IMR-90 (cell line): Measurements from ENCODE around the gene GNAO1. TPM values are rescaled to one million over a fixed set of nuclear protein-coding genes. Genes with fewer than 3 reads are reported as not detected.

Experiments
- ATAC-seq: fragments of 200-7000 bp; cut with Tn5 transposase; 2 replicates; pipeline ENCODE4 v1.9.1; 2020; ENCODE audit warnings: low read depth, mild to moderate bottlenecking, moderate library complexity
- BruUV-seq: library from RNA; stranded (reverse); fragments of 400-500 nt; replicated peaks from 2 replicates; lab custom pipeline; 2021; lab: Mats Ljungman, UMichigan
- CTCF ChIA-PET: fragments of 300-600 bp; formaldehyde crosslinking; extraction: SDS; loops from one replicate; lab custom pipeline; 2021; ENCODE audit warnings: antibody characterized with exemption; lab: Yijun Ruan, JAX
- POLR2A ChIA-PET: fragments of 300-600 bp; sonication (Branson Sonifier 250); formaldehyde crosslinking; loops from one replicate; lab custom pipeline; 2022; ENCODE audit warnings: antibody characterized with exemption; ENCODE audit not compliant: unreplicated experiment; lab: Charles Lee
- DNase-seq: peaks from one replicate; pipeline ENCODE4 v3.0.0; 2013
- H2AFZ ChIP-seq: replicated peaks from 2 replicates; pipeline ENCODE3; 2013; ENCODE audit warnings: low read length, mild to moderate bottlenecking; ENCODE audit not compliant: poor library complexity
- H2AK5ac ChIP-seq: 2 replicates; pipeline ENCODE4 v1.6.1; 2013; ENCODE audit warnings: low read depth, low read length, inconsistent platforms
- H2AK9ac ChIP-seq: replicated peaks from 2 replicates; pipeline ENCODE3; 2013; ENCODE audit warnings: mild to moderate bottlenecking, low read depth, low read length, moderate library complexity; ENCODE audit not compliant: poor library complexity
- H2BK120ac ChIP-seq: 2 replicates; pipeline ENCODE4 v1.6.1; 2013; ENCODE audit warnings: low read depth, low read length, inconsistent platforms
- H2BK15ac ChIP-seq: 3 replicates; pipeline ENCODE4 v1.6.1; 2013; ENCODE audit warnings: low read depth, low read length, inconsistent platforms
- H2BK20ac ChIP-seq: 2 replicates; pipeline ENCODE4 v1.6.1; 2013; ENCODE audit warnings: low read depth, mild to moderate bottlenecking, inconsistent platforms, low read length, moderate library complexity
- H2BK5ac ChIP-seq: 2 replicates; pipeline ENCODE4 v1.6.1; 2013; ENCODE audit warnings: mild to moderate bottlenecking, low read depth, low read length, inconsistent platforms; ENCODE audit not compliant: poor library complexity, severe bottlenecking
- H3K14ac ChIP-seq: replicated peaks from 2 replicates; pipeline ENCODE4 v1.6.1; 2013; ENCODE audit warnings: low read depth, low read length, inconsistent platforms
- H3K18ac ChIP-seq: 2 replicates; pipeline ENCODE4 v1.6.1; 2013; ENCODE audit warnings: low read depth, low read length, control low read depth
- H3K23ac ChIP-seq: 2 replicates; pipeline ENCODE4 v1.6.1; 2013; ENCODE audit warnings: low read depth, low read length, inconsistent platforms
- H3K27ac ChIP-seq: 2 replicates; pipeline ENCODE4 v1.5.1; 2013; ENCODE audit warnings: mild to moderate bottlenecking, control low read depth, low read length; ENCODE audit not compliant: insufficient read depth
- H3K27me3 ChIP-seq: 2 replicates; pipeline ENCODE4 v1.6.1; 2013; ENCODE audit warnings: low read length; ENCODE audit not compliant: control insufficient read depth, insufficient read depth
- H3K36me3 ChIP-seq: 2 replicates; pipeline ENCODE4 v1.6.1; 2013; ENCODE audit warnings: low read length, mixed read lengths; ENCODE audit not compliant: control insufficient read depth, insufficient read depth
- H3K4ac ChIP-seq: 2 replicates; pipeline ENCODE4 v1.6.1; 2013; ENCODE audit warnings: low read depth, low read length, inconsistent platforms
- H3K4me1 ChIP-seq: 2 replicates; pipeline ENCODE4 v1.6.1; 2013; ENCODE audit warnings: low read length, mixed read lengths; ENCODE audit not compliant: control insufficient read depth, insufficient read depth
- H3K4me2 ChIP-seq: 2 replicates; pipeline ENCODE4 v1.6.1; 2013; ENCODE audit warnings: low read depth, mild to moderate bottlenecking, control low read depth, low read length, moderate library complexity
- H3K4me3 ChIP-seq: 2 replicates; pipeline ENCODE4 v1.5.1; 2013; ENCODE audit warnings: low read depth, mild to moderate bottlenecking, control low read depth, low read length, moderate library complexity; ENCODE audit not compliant: insufficient read depth
- H3K56ac ChIP-seq: 2 replicates; pipeline ENCODE4 v1.6.1; 2013; ENCODE audit warnings: low read length, inconsistent platforms; ENCODE audit not compliant: insufficient read depth; ENCODE audit errors: extremely low read depth
- H3K79me1 ChIP-seq, 2 experiments: 2 replicates each; pipeline ENCODE4 v1.6.1; 2013; ENCODE audit warnings: low read length in 2 of 2, inconsistent platforms in 1 of 2, low read depth in 1 of 2
- H3K9ac ChIP-seq: 2 replicates; pipeline ENCODE4 v1.6.1; 2013; ENCODE audit warnings: low read depth, low read length, control low read depth
- H3K9me1 ChIP-seq: 2 replicates; pipeline ENCODE4 v1.6.1; 2013; ENCODE audit warnings: low read length, inconsistent platforms; ENCODE audit not compliant: insufficient read depth
- H3K9me3 ChIP-seq: 2 replicates; pipeline ENCODE4 v1.6.1; 2013; ENCODE audit warnings: low read length; ENCODE audit not compliant: control insufficient read depth, insufficient read depth
- H4K20me1 ChIP-seq: 2 replicates; pipeline ENCODE4 v1.6.1; 2013; ENCODE audit warnings: low read length, inconsistent platforms; ENCODE audit not compliant: insufficient read depth
- H4K5ac ChIP-seq: 2 replicates; pipeline ENCODE4 v1.6.1; 2013; ENCODE audit warnings: mild to moderate bottlenecking, low read depth, low read length, control low read depth
- H4K8ac ChIP-seq, 2 experiments: 2 replicates each; pipeline ENCODE4 v1.6.1; 2013; ENCODE audit warnings: low read depth in 2 of 2, low read length in 2 of 2, control low read depth in 1 of 2, inconsistent platforms in 1 of 2
- H4K91ac ChIP-seq: 2 replicates; pipeline ENCODE4 v1.6.1; 2013; ENCODE audit warnings: low read depth, low read length, inconsistent platforms; ENCODE audit not compliant: insufficient read depth
- BHLHE40 ChIP-seq: fragments of 150-350 bp; IDR thresholded peaks from 2 replicates; pipeline ENCODE4 v1.6.1; 2016; ENCODE audit warnings: mild to moderate bottlenecking, low read depth, low read length
- CEBPB ChIP-seq: IDR thresholded peaks from 2 replicates; pipeline ENCODE4 v1.6.1; 2012; ENCODE audit warnings: low read depth, low read length, improper control_type of control experiment
- CHD1 ChIP-seq: IDR thresholded peaks from 2 replicates; pipeline ENCODE4 v1.6.1; 2012; ENCODE audit warnings: low read depth, low read length, improper control_type of control experiment
- CTCF ChIP-seq: conservative IDR thresholded peaks from 2 replicates; pipeline ENCODE4 v1.5.1; 2012; ENCODE audit warnings: mild to moderate bottlenecking, low read depth, low read length, improper control_type of control experiment
- FOS ChIP-seq: fragments of 150-350 bp; IDR thresholded peaks from 2 replicates; pipeline ENCODE4 v1.6.1; 2016; ENCODE audit warnings: low read depth, low read length
- MAFK ChIP-seq: IDR thresholded peaks from 2 replicates; pipeline ENCODE4 v1.6.1; 2012; ENCODE audit warnings: low read depth, low read length, improper control_type of control experiment
- MAZ ChIP-seq: IDR thresholded peaks from 2 replicates; pipeline ENCODE4 v1.6.1; 2012; ENCODE audit warnings: low read depth, mild to moderate bottlenecking, low read length, improper control_type of control experiment, moderate library complexity, borderline replicate concordance
- MXI1 ChIP-seq: IDR thresholded peaks from 2 replicates; pipeline ENCODE4 v1.6.1; 2012; ENCODE audit warnings: low read depth, mild to moderate bottlenecking, low read length, moderate library complexity, borderline replicate concordance
- NFE2L2 ChIP-seq: fragments of 150-350 bp; IDR thresholded peaks from 2 replicates; pipeline ENCODE4 v1.6.1; 2016; ENCODE audit warnings: low read depth, mild to moderate bottlenecking, low read length
- POLR2A ChIP-seq: IDR thresholded peaks from 2 replicates; pipeline ENCODE4 v1.6.1; 2012; ENCODE audit warnings: mild to moderate bottlenecking, low read depth, low read length
- RAD21 ChIP-seq: IDR thresholded peaks from 2 replicates; pipeline ENCODE4 v1.6.1; 2012; ENCODE audit warnings: low read length, improper control_type of control experiment
- RCOR1 ChIP-seq: IDR thresholded peaks from 2 replicates; pipeline ENCODE4 v1.6.1; 2012; ENCODE audit warnings: mild to moderate bottlenecking, low read length, improper control_type of control experiment; ENCODE audit not compliant: insufficient replicate concordance
- RFX5 ChIP-seq: IDR thresholded peaks from 2 replicates; pipeline ENCODE4 v1.8.0; 2012; ENCODE audit warnings: low read depth, mild to moderate bottlenecking, low read length, moderate library complexity
- SMC3 ChIP-seq: fragments of 150-350 bp; IDR thresholded peaks from 2 replicates; pipeline ENCODE4 v1.6.1; 2016; ENCODE audit warnings: low read depth, mild to moderate bottlenecking, antibody characterized with exemption, low read length, moderate library complexity
- USF2 ChIP-seq: fragments of 150-350 bp; IDR thresholded peaks from 2 replicates; pipeline ENCODE4 v1.6.1; 2017; ENCODE audit warnings: mild to moderate bottlenecking, antibody characterized with exemption, low read length, low read depth
- WGBS, 2 experiments: methylation state at CpG; one replicate each; pipeline versions ENCODE4 v1.1.5 to v1.1.7; 2013; ENCODE audit warnings: missing lambda C conversion rate in 2 of 2; ENCODE audit not compliant: insufficient read length in 1 of 2; ENCODE audit errors: extremely low coverage in 2 of 2; 5-methylcytosine and 5-hydroxymethylcytosine counted together
- dilution Hi-C: fragments of 300-500 bp; cut with HindIII; formaldehyde crosslinking; loops from one replicate; pipeline ENCODE4 v1.14.3; 2018; ENCODE audit warnings: low sequenced_read_pairs; ENCODE audit not compliant: unreplicated experiment
- in situ Hi-C: fragments of 300-500 bp; cut with MboI; formaldehyde crosslinking; loops from 3 replicates; pipeline ENCODE4 v1.14.3; 2019; ENCODE audit warnings: low sequenced_read_pairs, inconsistent platforms, mixed read lengths
- intact Hi-C: fragments of 100-400 bp; cut with micrococcal nuclease; formaldehyde crosslinking; loops from 2 replicates; pipeline ENCODE4 v1.10.0; 2022
- polyA plus RNA-seq, 3 experiments: library from polyadenylated mRNA; depleted of rRNA; stranded (reverse); fragments of >200 nt; gene quantifications; 2 replicates each; pipeline ENCODE4 v1.2.3, GENCODE V29; 2012; ENCODE audit warnings: low replicate concordance in 1 of 3
- total RNA-seq: library from RNA; depleted of rRNA; stranded (reverse); fragments of >200 nt; gene quantifications from 2 replicates; pipeline ENCODE4 v1.2.3, GENCODE V29; 2012
- TF ChIP-seq, protein P1 (sequence below): fragments of 150-350 bp; IDR thresholded peaks from 2 replicates; pipeline ENCODE4 v1.6.1; 2016; ENCODE audit warnings: low read depth, mild to moderate bottlenecking, low read length, moderate library complexity, borderline replicate concordance

The GNAO1 gene
- total and polyA plus RNA-seq, 2 of the 4 experiments (the other 2 are of a cell fraction) = under 0.01 to 0.07 TPM

- ChIA-PET CTCF (no interaction called here), POLR2A (no interaction called here)
- TF ChIP-seq CHD1 (no peak), NFE2L2 (no peak), MAFK (no peak), RFX5 (no peak), MXI1 (no peak), BHLHE40 (no peak), RAD21 (no peak), FOS (no peak), MAZ (no peak), POLR2A (no peak), CEBPB (no peak), USF2 (no peak), CTCF (no peak), RCOR1 (no peak), SMC3 (no peak)
- TF ChIP-seq, protein P1, sequence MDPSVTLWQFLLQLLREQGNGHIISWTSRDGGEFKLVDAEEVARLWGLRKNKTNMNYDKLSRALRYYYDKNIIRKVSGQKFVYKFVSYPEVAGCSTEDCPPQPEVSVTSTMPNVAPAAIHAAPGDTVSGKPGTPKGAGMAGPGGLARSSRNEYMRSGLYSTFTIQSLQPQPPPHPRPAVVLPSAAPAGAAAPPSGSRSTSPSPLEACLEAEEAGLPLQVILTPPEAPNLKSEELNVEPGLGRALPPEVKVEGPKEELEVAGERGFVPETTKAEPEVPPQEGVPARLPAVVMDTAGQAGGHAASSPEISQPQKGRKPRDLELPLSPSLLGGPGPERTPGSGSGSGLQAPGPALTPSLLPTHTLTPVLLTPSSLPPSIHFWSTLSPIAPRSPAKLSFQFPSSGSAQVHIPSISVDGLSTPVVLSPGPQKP = no peak
- Histone ChIP-seq H4K5ac (no peak overlapping the region), H3K27me3 (no peaks in the 10 kb centered on the region), H3K4me2 (no peak overlapping the region), H2BK5ac (no peak overlapping the region), H3K36me3 (no peaks in the 10 kb centered on the region), H2BK15ac (no peak overlapping the region), H3K79me1 (no peaks in the 10 kb centered on the region), H3K4me3 (no peak overlapping the region), H2AFZ (no peak overlapping the region), H3K9me1 (no peaks in the 10 kb centered on the region), H3K56ac (no peak overlapping the region), H3K27ac (no peak overlapping the region), H3K9me3 (no peaks in the 10 kb centered on the region), H3K4ac (no peak overlapping the region), H3K18ac (no peak overlapping the region), H4K91ac (no peak overlapping the region), H3K23ac (no peak overlapping the region), H2AK5ac (no peak overlapping the region), H2AK9ac (no peak overlapping the region), H2BK20ac (no peak overlapping the region), H4K8ac (no peak overlapping the region), H3K4me1 (no peaks in the 10 kb centered on the region), H4K20me1 (no peaks in the 10 kb centered on the region), H2BK120ac (no peak overlapping the region), H3K9ac (no peak overlapping the region), H3K14ac (no peak overlapping the region)
- no TSS peak for BruUV-seq
- DNase-seq (no peak), ATAC-seq (no peak)
- in situ Hi-C loops (no loop called here), dilution Hi-C loops (no loop called here), intact Hi-C loops (no loop called here)
- WGBS, 2 experiments = 43% methylated on average over 1 of the region's 1 CpG; no CpG with 5 or more reads in 1 of the 2 experiments
Observed at GRCh38 chr16:56163089-56163488, 28.2 kb upstream of the GNAO1 start.
